Measurements from ENCODE around the gene U2AF2. TPM values are rescaled to one million over a fixed set of nuclear protein-coding genes. Genes with fewer than 3 reads are reported as not detected.
A peak's percentile ranks its signal among the peaks of the same experiment; 100 is the strongest.

Gene U2AF2
- total RNA-seq, 2 experiments from 2014 or later: 204 to 213 TPM

DNA sequence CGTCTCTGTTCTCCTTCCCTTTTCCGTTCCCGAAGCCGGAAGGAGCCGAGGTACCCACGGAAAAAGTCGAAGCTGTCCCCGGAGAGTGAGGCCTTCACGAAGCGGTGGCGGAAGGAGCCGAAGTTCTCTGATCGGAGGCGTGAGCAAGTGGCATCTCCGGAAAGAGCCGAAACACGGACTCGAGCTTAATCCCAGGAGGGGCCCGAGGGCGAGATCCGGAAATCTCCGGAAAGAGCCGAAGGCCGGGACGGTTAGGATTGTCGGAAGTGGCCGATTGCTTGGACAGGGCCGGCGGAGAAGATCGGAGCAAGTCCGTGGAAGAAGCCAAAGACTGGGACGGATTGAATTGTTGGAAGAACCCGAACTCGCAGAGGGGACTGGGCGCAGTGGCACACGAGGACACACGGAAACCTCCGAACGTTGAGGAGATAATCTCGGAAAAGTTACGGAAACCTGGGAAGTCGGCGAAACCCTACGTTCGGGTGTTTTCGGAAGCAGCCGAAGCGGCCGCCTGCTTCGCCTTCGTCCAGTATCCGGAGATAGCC lies 440 bp upstream of the U2AF2 start:
- Mint-ChIP-seq H3K9me3 (no peaks in the 10 kb centered on the region), H3K4me3 (peak overlapping the region; percentile 83), H3K27me3 (no peaks in the 10 kb centered on the region), H3K27ac (peak overlapping the region; percentile 94), H3K4me1 (peaks cover 41% of the 10 kb centered on the region), H3K36me3 (ENCODE audit: low read depth) (peaks cover 29% of the 10 kb centered on the region)
- peak; percentile 100 for DNase-seq
- CTCF ChIA-PET: interaction anchor here (0.6 to 3.0 kb wide), 24 partner anchors 9 to 1465 kb away, joined by 3 to 25 read pairs (median 5); partner anchors contain the start of genes EPN1, FIZ1, KMT5C and MBOAT7
- POLR2A ChIA-PET: interaction anchor here (0.5 to 2.5 kb wide), 22 partner anchors 10 to 315 kb away, joined by 3 to 23 read pairs (median 4); partner anchors contain the start of genes FIZ1, KMT5C, NAT14 and TMEM238

DNA sequence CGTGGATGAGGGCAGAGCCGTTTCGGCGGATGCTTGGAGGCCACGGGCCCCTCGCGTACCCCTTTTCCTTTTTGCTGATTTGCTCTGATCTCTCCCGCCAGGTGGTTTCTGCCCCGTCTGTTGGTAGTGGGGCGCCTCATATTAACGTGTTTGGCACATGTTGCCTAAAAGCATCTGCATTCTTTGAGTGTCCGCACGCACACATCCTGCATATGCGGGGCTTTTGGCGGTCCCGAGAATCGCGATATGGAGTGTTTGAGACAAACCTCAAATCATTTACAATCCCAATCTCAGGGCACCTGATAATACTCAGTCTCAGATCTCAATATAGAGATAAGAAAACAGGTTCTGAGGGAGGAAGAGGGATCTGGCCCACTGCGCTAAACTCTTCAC lies 809 bp downstream of the U2AF2 start:
- no peaks in the 10 kb centered on the region for H3K27me3 Mint-ChIP-seq
- peaks cover 41% of the 10 kb centered on the region for H3K36me3 Mint-ChIP-seq (ENCODE audit: low read depth)
- ChIA-PET POLR2A (no interaction called here), CTCF (interaction anchor here (0.6 to 1.8 kb wide), 2 partner anchors 17 to 28 kb away, joined by 5 read pairs; no protein-coding TSS in a partner anchor)
- DNase-seq: no peak
- no peaks in the 10 kb centered on the region for H3K9me3 Mint-ChIP-seq
- peaks cover 46% of the 10 kb centered on the region for H3K4me1 Mint-ChIP-seq
- peak overlapping the region; percentile 94 for H3K27ac Mint-ChIP-seq
- peak overlapping the region; percentile 83 for H3K4me3 Mint-ChIP-seq

DNA sequence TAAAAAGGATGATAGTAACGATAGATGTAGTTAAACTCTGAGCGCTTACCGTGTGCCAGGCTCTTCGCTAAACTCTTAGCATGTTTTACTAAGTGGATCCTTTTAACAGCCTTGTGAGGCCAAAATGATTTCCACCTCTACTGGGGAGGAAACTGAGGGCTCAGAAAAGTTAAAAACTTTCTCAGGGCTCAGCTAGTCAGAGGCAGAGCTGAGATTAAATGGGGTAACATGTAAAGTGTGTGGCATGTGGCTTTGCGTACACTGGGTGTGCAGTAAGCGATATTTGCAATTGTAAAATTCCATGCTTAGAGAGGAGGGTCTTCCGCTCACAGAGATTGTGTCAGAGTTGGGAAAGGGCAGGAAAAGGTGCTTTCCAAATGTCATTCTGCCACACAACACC lies 1.7 kb downstream of the U2AF2 start:
- no peak for DNase-seq
- H3K4me1 Mint-ChIP-seq: peaks cover 46% of the 10 kb centered on the region
- H3K4me3 Mint-ChIP-seq: peak overlapping the region; percentile 83

DNA sequence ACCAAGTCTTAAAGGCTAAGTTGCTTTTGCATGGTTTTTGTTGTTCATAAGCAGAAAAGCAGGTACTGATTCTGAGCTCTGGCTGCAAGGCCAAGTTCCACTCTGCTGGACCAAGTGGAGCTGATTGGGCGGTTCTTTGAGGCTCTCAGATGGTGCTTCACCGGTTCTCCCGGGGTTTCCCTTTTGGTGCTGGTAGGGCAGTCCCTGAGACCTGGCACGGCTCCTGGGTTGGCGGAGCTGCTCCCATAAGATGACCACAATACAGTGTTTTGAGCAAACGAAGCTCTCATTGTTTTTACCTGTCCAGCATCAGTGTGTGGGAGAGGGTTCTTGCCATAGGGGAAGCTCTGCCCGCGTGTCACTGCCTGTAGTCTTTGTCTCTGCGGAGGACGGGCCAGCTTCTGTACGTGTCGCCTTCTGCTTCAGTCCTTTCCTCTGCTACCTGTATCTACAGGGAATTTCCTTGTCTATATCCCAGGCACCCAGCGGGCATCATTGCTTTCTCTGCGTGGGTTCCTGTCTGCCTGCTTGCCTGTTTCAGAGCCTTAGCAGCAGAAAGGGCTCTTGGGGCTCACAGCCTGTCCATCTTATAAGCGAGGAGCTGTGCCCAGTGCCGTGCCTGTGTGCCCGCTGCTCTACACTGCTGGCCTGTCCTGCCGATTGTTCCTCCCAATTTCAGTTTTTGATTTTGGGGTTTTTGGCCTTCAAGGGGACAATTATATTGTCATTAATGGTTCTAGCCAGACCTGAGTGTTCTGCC lies 2.3 kb downstream of the U2AF2 start:
- H3K9me3 Mint-ChIP-seq: no peaks in the 10 kb centered on the region
- no peak for DNase-seq
- H3K36me3 Mint-ChIP-seq (ENCODE audit: low read depth): peaks cover 54% of the 10 kb centered on the region
- peaks cover 46% of the 10 kb centered on the region for H3K4me1 Mint-ChIP-seq
- POLR2A ChIA-PET: interaction anchor here (1.1 to 3.0 kb wide), 7 partner anchors 9 to 398 kb away, joined by 3 to 16 read pairs (median 4); partner anchors contain the start of genes CCDC106 and PPP6R1
- CTCF ChIA-PET: interaction anchor here (1.0 to 2.1 kb wide), 4 partner anchors 14 to 30 kb away, joined by 3 to 11 read pairs (median 4); no protein-coding TSS in a partner anchor
- peak overlapping the region; percentile 83 for H3K4me3 Mint-ChIP-seq
- H3K27ac Mint-ChIP-seq: peak overlapping the region; percentile 94
- H3K27me3 Mint-ChIP-seq: no peaks in the 10 kb centered on the region

More for the DNA sequence above, 1.7 kb downstream of the U2AF2 start:
- H3K27ac Mint-ChIP-seq: peak overlapping the region; percentile 94
- no peaks in the 10 kb centered on the region for H3K27me3 Mint-ChIP-seq
- POLR2A ChIA-PET: interaction anchor here (0.6 to 3.0 kb wide), 7 partner anchors 9 to 593 kb away, joined by 3 to 16 read pairs (median 4); partner anchors contain the start of genes CCDC106, PPP6R1 and RDH13
- no peaks in the 10 kb centered on the region for H3K9me3 Mint-ChIP-seq
- peaks cover 48% of the 10 kb centered on the region for H3K36me3 Mint-ChIP-seq (ENCODE audit: low read depth)
- CTCF ChIA-PET: interaction anchor here (1.0 to 2.1 kb wide), 4 partner anchors 15 to 29 kb away, joined by 3 to 11 read pairs (median 4); no protein-coding TSS in a partner anchor

DNA sequence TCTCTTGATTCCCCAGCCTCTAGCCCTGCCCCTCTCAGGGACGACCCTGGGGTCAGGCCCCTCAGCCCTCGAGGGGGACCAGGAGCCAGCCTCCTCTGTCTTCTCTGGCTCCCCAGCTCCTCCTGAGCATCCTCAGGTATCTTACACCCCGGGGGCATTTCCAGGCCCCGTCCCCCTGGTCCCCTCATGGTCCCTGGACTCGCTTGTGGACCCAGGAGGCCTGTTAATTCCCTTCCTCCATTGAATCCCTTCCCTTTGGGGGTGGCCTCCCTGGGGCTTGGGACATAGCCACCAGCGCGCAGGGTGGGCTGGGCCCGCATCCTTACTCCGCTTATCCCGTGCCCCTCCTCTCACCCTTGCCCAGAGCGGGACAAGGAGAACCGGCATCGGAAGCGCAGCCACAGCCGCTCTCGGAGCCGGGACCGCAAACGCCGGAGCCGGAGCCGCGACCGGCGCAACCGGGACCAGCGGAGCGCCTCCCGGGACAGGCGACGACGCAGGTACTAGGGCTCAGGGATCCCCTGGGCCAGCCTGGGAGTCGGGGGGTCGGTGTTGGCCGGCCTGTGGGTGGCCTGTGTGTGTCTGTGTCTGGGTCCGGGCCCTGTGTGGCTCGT lies 4.1 kb downstream of the U2AF2 start:
- peaks cover 51% of the 10 kb centered on the region for H3K4me1 Mint-ChIP-seq
- CTCF ChIA-PET: no interaction called here
- POLR2A ChIA-PET: interaction anchor here (3.0 kb wide), 2 partner anchors 8 to 17 kb away, joined by 7 to 16 read pairs; no protein-coding TSS in a partner anchor
- DNase-seq: no peak
- peaks cover 69% of the 10 kb centered on the region for H3K36me3 Mint-ChIP-seq (ENCODE audit: low read depth)
- no peaks in the 10 kb centered on the region for H3K27me3 Mint-ChIP-seq
- H3K4me3 Mint-ChIP-seq: no peak overlapping the region
- no peak overlapping the region for H3K27ac Mint-ChIP-seq
- no peaks in the 10 kb centered on the region for H3K9me3 Mint-ChIP-seq

DNA sequence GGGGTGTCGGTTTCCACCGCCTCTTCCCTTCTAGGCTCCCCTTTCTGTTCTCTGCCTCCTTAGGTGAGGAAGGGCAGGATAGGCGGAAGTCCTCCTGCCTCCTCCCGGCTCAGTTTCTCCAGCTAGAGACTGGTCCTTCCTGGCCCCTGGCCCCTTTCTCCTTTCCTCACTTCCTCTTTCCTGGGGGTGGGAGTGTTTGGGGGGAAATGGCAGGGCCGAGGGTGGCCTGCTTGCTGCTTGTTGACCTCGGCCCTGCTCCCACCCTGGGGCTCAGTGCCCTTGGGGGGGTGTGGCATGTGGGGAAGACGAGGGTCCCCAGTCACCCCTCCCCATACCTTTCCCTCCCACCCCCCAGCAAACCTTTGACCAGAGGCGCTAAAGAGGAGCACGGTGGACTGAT lies 5.0 kb downstream of the U2AF2 start:
- no peak overlapping the region for H3K4me3 Mint-ChIP-seq
- H3K36me3 Mint-ChIP-seq (ENCODE audit: low read depth): peaks cover 75% of the 10 kb centered on the region
- ChIA-PET CTCF (no interaction called here), POLR2A (interaction anchor here (1.3 kb wide), 1 partner anchor 9 kb away, joined by 5 read pairs; no protein-coding TSS in a partner anchor)
- no peaks in the 10 kb centered on the region for H3K9me3 Mint-ChIP-seq
- no peak for DNase-seq
- H3K27me3 Mint-ChIP-seq: no peaks in the 10 kb centered on the region
- H3K4me1 Mint-ChIP-seq: peaks cover 51% of the 10 kb centered on the region
- no peak overlapping the region for H3K27ac Mint-ChIP-seq

DNA sequence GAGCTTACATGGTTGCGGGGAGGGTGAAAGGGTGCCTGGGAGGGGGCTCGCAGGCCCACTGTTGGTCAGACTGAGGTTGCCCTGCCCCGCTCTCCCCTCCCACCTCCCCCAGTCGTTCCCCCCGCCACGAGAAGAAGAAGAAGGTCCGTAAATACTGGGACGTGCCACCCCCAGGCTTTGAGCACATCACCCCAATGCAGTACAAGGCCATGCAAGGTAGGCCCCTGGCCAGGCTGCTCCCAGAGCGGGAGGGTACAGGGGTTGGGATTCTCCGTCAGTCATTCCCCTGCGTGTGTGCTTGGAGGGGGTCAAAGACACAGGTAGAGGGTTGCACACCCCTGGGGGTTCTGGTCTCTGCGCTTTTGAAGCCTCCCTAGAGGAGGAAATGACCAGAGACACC lies 5.6 kb downstream of the U2AF2 start:
- H3K9me3 Mint-ChIP-seq: no peaks in the 10 kb centered on the region
- ChIA-PET CTCF (no interaction called here), POLR2A (interaction anchor here (1.3 kb wide), 1 partner anchor 8 kb away, joined by 5 read pairs; no protein-coding TSS in a partner anchor)
- no peaks in the 10 kb centered on the region for H3K27me3 Mint-ChIP-seq
- H3K4me1 Mint-ChIP-seq: peaks cover 51% of the 10 kb centered on the region
- H3K36me3 Mint-ChIP-seq (ENCODE audit: low read depth): peaks cover 74% of the 10 kb centered on the region
- no peak for DNase-seq
- H3K27ac Mint-ChIP-seq: no peak overlapping the region
- no peak overlapping the region for H3K4me3 Mint-ChIP-seq

DNA sequence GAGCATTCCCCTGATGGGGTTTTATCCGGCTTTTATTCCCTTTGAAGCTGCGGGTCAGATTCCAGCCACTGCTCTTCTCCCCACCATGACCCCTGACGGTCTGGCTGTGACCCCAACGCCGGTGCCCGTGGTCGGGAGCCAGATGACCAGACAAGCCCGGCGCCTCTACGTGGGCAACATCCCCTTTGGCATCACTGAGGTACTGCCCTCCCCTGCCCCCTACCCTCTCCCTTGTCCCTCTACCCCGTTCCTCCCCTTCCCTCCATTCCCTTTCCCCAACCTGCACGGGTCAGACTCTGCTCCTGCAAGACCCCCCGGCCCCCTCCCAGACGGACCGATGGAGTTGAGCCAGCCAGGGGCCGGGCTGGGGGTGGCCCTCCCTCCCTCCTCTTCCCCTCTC lies 6.2 kb downstream of the U2AF2 start:
- POLR2A ChIA-PET: no interaction called here
- Mint-ChIP-seq H3K27me3 (no peaks in the 10 kb centered on the region), H3K4me3 (no peak overlapping the region), H3K4me1 (peaks cover 47% of the 10 kb centered on the region), H3K9me3 (no peaks in the 10 kb centered on the region), H3K36me3 (ENCODE audit: low read depth) (peaks cover 72% of the 10 kb centered on the region), H3K27ac (no peak overlapping the region)
- no peak for DNase-seq
- CTCF ChIA-PET: no interaction called here

DNA sequence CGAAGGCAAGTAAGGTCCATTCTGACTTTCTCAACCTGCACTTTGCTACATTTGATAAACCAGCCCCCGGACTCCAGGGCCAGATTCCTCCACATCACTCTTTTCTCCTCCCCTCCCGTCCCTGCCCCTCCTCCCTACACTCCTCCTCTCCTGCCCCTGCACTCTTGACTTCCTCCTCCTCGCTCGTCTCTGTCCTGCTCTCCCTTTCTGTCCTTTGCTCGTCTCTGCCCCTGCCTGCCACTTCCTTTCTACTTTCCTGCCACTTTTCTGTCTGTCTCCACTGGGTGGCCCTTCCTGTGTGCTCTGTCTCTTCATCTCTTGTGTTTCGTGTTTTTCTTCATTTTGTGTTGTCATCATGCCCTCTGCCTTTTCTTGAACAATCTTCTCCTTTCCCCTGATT lies 7.0 kb downstream of the U2AF2 start:
- Mint-ChIP-seq H3K27me3 (no peaks in the 10 kb centered on the region), H3K4me1 (peaks cover 40% of the 10 kb centered on the region), H3K27ac (no peak overlapping the region), H3K9me3 (no peaks in the 10 kb centered on the region), H3K4me3 (no peak overlapping the region), H3K36me3 (ENCODE audit: low read depth) (peaks cover 70% of the 10 kb centered on the region)
- no peak for DNase-seq
- CTCF ChIA-PET: no interaction called here
- POLR2A ChIA-PET: no interaction called here

DNA sequence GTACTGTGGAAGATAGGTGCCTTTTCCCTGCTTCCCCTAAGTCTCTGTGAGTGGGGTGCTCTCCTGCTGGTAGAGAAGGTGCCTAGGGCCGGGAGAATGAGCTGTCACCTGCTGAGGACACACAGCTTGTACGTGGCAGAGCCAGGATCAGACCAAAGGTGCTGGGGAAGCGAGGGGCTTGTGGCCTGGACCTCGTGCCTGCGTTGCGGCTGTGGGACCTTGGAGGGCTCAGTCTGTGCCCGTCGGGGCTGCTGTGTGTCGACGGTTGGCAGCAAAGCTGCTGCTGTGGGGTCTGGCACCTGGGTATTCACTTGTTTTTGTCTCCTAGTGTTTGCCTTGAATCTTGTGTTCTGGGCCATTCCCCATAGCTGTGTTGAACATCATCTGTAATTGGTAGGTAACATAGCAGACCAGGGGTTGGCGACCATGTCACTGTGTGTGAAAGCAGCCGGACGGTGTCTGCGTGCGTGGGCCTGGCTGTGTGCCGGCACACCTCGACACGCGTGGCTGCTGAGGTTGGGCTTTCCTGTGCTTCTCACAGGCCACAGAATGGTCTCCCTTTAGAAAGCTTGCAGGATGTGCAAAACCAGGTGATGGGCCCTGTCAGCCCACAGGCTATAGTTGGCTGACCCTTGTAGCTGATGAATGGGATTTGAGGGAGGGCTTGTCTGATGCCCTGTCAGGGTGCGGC lies 9.2 kb downstream of the U2AF2 start:
- H3K36me3 Mint-ChIP-seq (ENCODE audit: low read depth): peaks cover 71% of the 10 kb centered on the region
- no peak overlapping the region for H3K4me3 Mint-ChIP-seq
- no peak for DNase-seq
- ChIA-PET POLR2A (interaction anchor here (1.0 kb wide), 1 partner anchor 9 kb away, joined by 3 read pairs; the partner anchor contains the start of gene U2AF2), CTCF (no interaction called here)
- no peaks in the 10 kb centered on the region for H3K9me3 Mint-ChIP-seq
- H3K4me1 Mint-ChIP-seq: peaks cover 22% of the 10 kb centered on the region
- H3K27me3 Mint-ChIP-seq: no peaks in the 10 kb centered on the region
- no peak overlapping the region for H3K27ac Mint-ChIP-seq

DNA sequence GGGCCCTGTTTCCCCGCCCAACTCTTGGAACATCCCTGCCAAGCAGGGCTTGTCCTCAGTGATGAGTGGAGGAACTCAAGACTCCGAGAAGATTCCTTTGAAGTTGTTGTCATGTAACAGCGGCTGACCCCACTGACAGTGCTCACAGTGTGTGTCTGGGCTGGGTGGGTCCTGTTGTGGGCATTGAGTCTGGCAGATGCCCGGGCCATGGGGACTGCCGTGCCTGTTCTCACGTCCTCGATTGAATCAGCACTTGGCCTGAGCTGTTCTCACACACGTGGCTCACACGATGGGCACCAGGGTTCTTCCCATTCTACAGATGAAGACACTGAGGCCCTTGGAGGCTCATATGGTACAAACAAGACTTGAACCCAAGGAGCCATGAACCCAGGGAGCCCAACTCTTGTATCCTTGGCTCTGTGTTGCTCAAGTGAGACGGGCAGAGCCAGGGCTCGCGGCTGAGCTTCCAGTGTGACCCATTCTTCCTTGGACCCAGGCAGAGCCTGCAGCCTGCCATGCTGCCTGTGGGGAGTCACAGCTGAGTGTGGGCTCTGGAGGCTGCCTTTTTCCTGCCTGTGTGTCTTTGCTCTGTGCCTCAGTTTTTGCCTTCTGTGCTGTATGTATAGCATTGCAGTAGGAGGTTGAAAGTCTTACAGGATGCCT lies 11.6 kb downstream of the U2AF2 start:
- H3K4me3 Mint-ChIP-seq: no peak overlapping the region
- no peaks in the 10 kb centered on the region for H3K9me3 Mint-ChIP-seq
- peaks cover 71% of the 10 kb centered on the region for H3K36me3 Mint-ChIP-seq (ENCODE audit: low read depth)
- ChIA-PET POLR2A (interaction anchor here (2.3 to 3.2 kb wide), 2 partner anchors 9 to 12 kb away, joined by 6 to 16 read pairs; partner anchors contain the start of gene U2AF2), CTCF (interaction anchor here (1.1 kb wide), 1 partner anchor 34 kb away, joined by 4 read pairs; no protein-coding TSS in a partner anchor)
- no peak for DNase-seq
- H3K27me3 Mint-ChIP-seq: no peaks in the 10 kb centered on the region
- no peak overlapping the region for H3K27ac Mint-ChIP-seq
- peaks cover 22% of the 10 kb centered on the region for H3K4me1 Mint-ChIP-seq

DNA sequence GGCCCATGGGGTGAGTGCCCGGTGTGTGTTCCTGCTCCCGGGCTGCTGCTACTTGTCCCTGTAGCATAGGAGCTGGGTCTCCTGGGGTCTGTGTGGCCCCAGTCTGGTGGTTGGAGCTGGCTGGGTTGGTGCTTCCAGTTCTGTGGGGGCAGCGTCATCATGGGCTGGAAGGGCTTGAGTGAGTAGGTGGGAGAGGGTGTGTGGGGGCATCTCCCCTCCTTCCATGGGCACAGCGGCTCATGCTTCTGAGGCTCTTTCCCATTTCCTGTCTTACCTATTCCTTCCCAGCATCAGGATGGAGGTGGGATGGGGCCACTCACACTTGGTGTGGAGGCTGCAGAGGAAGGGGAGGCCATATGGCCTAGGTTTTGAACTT lies 12.2 kb downstream of the U2AF2 start:
- no peaks in the 10 kb centered on the region for H3K27me3 Mint-ChIP-seq
- no peak overlapping the region for H3K4me3 Mint-ChIP-seq
- no peak for DNase-seq
- ChIA-PET POLR2A (interaction anchor here (2.3 to 3.2 kb wide), 2 partner anchors 10 to 12 kb away, joined by 6 to 16 read pairs; partner anchors contain the start of gene U2AF2), CTCF (interaction anchor here (1.1 kb wide), 1 partner anchor 34 kb away, joined by 4 read pairs; no protein-coding TSS in a partner anchor)
- peaks cover 20% of the 10 kb centered on the region for H3K4me1 Mint-ChIP-seq
- H3K27ac Mint-ChIP-seq: no peak overlapping the region
- peaks cover 67% of the 10 kb centered on the region for H3K36me3 Mint-ChIP-seq (ENCODE audit: low read depth)
- H3K9me3 Mint-ChIP-seq: no peaks in the 10 kb centered on the region

Measured in activated CD4-positive, alpha-beta memory T cell treated with anti-CD3 and anti-CD28 coated beads, Interleukin-2, amount 10 ng/mL, durations not matched to agents 7 days and 5 days (primary cell).